Measurements from ENCODE around the gene ACKR2. TPM values are rescaled to one million over a fixed set of nuclear protein-coding genes. Genes with fewer than 3 reads are reported as not detected.
"Not testable (repeated sequence)": the region's sequence is repeated elsewhere in the genome, so short reads cannot be mapped to it uniquely, and the experiment has no call there.

The ACKR2 gene
- total RNA-seq, 1 donor from 2014 or later: 11.2 TPM

GRCh38 chr3:42864321-42864950, 55.2 kb downstream of the ACKR2 start:
- DNase-seq: no peak

- DNase-seq: no peak
Measured at GRCh38 chr3:42865256-42865655, 56.0 kb downstream of the ACKR2 start.

GRCh38 chr3:42867138-42867537, 57.9 kb downstream of the ACKR2 start:
- DNase-seq: no peak

GRCh38 chr3:42868841-42869240, 59.6 kb downstream of the ACKR2 start:
- no peak for DNase-seq

- DNase-seq: no peak
Measured at GRCh38 chr3:42871592-42872196, 62.4 kb downstream of the ACKR2 start.

GRCh38 chr3:42872718-42873117, 63.5 kb downstream of the ACKR2 start:
- no peak for DNase-seq

- DNase-seq: no peak
Measured at GRCh38 chr3:42873221-42873982, 64.2 kb downstream of the ACKR2 start.

GRCh38 chr3:42874749-42875148, 65.5 kb downstream of the ACKR2 start:
- no peak for DNase-seq

- no peak for DNase-seq
Measured at GRCh38 chr3:42875325-42876151, 66.3 kb downstream of the ACKR2 start, which contains the start of gene CYP8B1. TSS of gene CYP8B1 (minus strand) at chr3:42875879. CDS start at chr3:42875816, 63 bp downstream.

- DNase-seq: no peak
Measured at GRCh38 chr3:42876401-42876800, 67.2 kb downstream of the ACKR2 start.

- DNase-seq: no peak
Measured at GRCh38 chr3:42876940-42877720, 67.9 kb downstream of the ACKR2 start.

- DNase-seq: no peak
Measured at GRCh38 chr3:42877881-42878280, 68.6 kb downstream of the ACKR2 start.

GRCh38 chr3:42880183-42880582, 70.9 kb downstream of the ACKR2 start:
- DNase-seq: no peak

GRCh38 chr3:42880601-42881451, 71.6 kb downstream of the ACKR2 start:
- peak; percentile 76 for DNase-seq

- not testable (repeated sequence) for DNase-seq
Measured at GRCh38 chr3:42883251-42883930, 74.1 kb downstream of the ACKR2 start.

GRCh38 chr3:42884324-42884723, 75.1 kb downstream of the ACKR2 start:
- DNase-seq: no peak

- DNase-seq: no peak
Measured at GRCh38 chr3:42886294-42886822, 77.1 kb downstream of the ACKR2 start.

- DNase-seq: no peak
Measured at GRCh38 chr3:42887084-42887483, 77.8 kb downstream of the ACKR2 start.

GRCh38 chr3:42891042-42891441, 81.8 kb downstream of the ACKR2 start:
- DNase-seq: no peak

GRCh38 chr3:42892169-42892568, 82.9 kb downstream of the ACKR2 start:
- no peak for DNase-seq
